22Rv1 (cell line): ENCODE measurements around the gene PLK5.
"Not testable (repeated sequence)": the region's sequence is repeated elsewhere in the genome, so short reads cannot be mapped to it uniquely, and the experiment has no call there.

ENCODE experiments used
- H3K27ac ChIP-seq: fragments of 450-650 bp; 2 replicates; pipeline ENCODE4 v1.5.1; 2017
- ZFX ChIP-seq: fragments of 450-650 bp; IDR thresholded peaks from 2 replicates; pipeline ENCODE4 v1.6.1; 2017; ENCODE audit warnings: antibody characterized with exemption, borderline replicate concordance
- TF ChIP-seq, protein P1 (sequence below): fragments of 450-650 bp; IDR thresholded peaks from 2 replicates; pipeline ENCODE4 v1.5.1; 2017; ENCODE audit warnings: mild to moderate bottlenecking

PLK5 gene

DNA sequence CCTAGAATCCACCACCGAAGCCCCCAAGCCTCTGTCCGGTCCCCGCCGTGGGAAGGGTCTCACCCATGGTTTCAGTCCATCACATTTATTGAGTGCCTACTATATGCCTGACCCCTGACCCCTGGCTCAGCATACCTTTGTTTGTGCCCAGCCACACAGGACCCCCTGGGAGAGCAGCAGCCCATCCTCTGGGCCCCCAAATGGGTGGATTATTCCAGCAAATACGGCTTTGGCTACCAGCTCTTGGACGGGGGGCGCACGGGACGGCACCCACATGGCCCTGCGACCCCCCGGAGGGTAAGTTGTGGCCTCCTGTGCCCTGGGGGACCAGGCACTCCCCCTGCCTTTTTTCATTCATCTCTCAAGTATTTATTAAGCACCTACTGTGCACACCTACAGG is 7.7 kb downstream of the PLK5 start:
- TF ChIP-seq ZFX = no peak
- TF ChIP-seq, protein P1, sequence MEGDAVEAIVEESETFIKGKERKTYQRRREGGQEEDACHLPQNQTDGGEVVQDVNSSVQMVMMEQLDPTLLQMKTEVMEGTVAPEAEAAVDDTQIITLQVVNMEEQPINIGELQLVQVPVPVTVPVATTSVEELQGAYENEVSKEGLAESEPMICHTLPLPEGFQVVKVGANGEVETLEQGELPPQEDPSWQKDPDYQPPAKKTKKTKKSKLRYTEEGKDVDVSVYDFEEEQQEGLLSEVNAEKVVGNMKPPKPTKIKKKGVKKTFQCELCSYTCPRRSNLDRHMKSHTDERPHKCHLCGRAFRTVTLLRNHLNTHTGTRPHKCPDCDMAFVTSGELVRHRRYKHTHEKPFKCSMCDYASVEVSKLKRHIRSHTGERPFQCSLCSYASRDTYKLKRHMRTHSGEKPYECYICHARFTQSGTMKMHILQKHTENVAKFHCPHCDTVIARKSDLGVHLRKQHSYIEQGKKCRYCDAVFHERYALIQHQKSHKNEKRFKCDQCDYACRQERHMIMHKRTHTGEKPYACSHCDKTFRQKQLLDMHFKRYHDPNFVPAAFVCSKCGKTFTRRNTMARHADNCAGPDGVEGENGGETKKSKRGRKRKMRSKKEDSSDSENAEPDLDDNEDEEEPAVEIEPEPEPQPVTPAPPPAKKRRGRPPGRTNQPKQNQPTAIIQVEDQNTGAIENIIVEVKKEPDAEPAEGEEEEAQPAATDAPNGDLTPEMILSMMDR = no peak

DNA sequence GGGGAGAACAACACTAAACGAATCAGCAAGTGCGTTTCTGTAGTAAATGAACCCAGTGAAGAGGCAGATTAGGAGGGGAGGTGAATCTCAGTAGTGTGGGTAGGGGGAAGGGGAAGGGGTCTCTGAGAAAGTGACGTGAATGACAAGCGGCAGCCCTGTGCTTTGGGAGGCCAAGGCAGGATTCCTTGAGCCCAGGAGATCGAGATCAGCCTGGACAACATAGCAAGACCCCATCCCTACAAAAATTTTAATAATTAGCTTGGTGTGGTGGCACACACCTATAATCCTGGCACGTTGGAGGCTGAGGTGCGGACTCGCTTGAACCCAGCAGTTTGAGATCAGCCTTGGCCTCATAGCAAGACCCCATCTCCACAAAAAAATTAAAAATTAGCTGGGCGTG is 8.1 kb downstream of the PLK5 start:
- TF ChIP-seq ZFX = no peak
- TF ChIP-seq, protein P1 = no peak
- no peak overlapping the region for H3K27ac ChIP-seq

More for the DNA sequence above, 7.7 kb downstream of the PLK5 start:
- no peak overlapping the region for H3K27ac ChIP-seq

DNA sequence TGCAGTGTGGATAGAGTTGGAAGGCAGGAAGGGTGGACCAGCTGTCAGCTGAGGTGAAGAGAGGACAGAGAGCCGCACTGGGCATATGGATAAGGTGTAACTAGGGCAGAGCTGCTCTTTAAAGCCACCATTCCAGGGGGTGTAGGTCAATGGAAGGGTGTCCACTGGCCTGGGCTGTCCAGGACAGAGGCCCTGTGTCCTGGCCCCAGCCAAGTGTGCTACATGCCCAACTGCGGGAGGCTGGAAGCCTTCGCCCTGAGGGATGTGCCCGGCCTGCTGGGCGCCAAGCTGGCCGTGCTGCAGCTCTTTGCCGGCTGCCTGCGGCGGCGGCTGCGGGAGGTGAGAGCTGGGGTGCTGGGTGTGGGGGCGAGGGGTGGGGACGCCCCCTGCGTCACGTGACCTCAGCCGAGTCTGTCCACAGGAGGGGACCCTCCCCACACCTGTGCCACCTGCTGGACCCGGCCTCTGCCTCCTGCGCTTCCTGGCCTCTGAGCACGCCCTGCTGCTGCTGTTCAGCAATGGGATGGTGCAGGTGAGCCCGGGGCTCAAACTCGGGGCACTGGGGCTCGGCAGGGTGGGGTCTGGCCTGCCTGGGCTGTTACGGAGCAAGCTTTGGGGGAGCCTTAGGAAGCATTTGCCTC is 9.8 kb downstream of the PLK5 start:
- TF ChIP-seq ZFX = no peak
- TF ChIP-seq, protein P1 = no peak

DNA sequence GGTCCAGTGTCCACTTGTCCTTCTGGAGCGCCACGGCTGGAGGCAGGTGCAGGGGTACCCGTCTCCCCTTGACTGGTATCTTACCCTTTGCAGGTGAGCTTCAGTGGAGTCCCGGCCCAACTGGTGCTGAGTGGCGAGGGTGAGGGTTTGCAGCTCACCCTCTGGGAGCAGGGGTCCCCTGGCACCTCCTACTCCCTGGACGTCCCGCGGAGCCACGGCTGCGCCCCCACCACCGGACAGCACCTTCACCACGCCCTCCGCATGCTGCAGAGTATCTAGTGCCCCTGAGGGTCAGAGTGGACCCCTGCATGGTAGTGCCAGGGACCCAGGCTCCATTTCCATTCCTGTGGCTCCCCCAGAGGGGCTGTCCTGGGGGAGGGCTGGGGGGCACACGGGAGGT is 11.1 kb downstream of the PLK5 start:
- no peak overlapping the region for H3K27ac ChIP-seq
- TF ChIP-seq, protein P1 = no peak
- no peak for TF ChIP-seq ZFX

More for the DNA sequence above, 9.8 kb downstream of the PLK5 start:
- no peak overlapping the region for H3K27ac ChIP-seq

DNA sequence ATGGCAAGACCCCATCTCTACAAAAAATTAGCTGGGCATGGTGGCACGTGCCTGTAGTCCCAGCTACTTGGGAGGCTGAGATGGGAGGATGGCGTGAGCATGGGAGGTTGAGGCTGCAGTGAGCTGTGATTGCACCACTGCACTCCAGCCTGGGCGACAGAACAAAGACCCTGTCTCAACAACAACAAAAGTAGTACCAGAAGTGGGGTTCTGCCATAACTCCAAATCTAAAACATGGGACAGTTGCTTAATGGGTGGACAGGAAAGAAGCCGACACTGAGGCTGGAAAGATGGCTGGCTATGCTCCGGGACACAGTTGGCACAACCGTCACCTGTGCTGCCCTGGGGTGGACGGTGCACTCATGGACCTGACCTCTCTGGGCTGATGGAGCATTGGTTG is 11.8 kb downstream of the PLK5 start:
- not testable (repeated sequence) for H3K27ac ChIP-seq

DNA sequence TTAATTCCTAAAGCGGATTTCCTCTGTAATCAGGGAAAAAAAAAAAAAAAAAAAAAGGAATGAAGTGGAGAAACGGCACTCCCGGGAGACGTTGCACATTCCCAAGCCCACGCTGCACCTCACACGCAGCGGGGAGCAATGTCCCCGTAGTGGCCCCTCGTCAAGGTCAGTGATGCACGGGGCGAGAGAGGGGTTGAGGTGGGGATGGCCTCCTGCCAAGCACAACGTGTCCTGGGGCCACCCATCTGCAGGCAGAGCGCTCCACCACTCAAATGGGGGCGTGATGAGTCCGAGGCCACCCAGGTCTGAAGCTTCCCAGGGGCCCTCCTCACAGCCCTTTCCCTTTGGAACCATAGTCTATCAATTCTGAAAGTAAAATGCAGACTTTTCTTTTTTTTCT is 15.1 kb downstream of the PLK5 start:
- H3K27ac ChIP-seq = no peak overlapping the region
- TF ChIP-seq, protein P1 = no peak
- no peak for TF ChIP-seq ZFX

DNA sequence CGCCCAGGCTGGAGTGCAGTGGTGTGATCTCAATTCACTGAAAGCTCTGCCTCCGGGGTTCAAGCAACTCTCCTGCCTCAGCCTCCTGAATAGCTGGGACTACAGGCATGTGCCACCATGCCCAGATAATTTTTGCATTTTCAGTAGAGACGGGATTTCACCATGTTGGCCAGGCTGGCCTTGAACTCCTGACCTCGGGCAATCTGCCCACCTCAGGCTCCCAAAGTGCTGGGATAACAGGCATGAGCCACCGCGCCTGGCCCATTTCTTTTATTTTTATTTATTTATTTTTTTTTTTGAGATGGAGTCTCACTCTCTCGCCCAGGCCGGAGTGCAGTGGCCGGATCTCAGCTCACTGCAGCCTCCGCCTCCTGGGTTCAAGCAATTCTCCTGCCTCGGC is 15.9 kb downstream of the PLK5 start:
- H3K27ac ChIP-seq = not testable (repeated sequence)

DNA sequence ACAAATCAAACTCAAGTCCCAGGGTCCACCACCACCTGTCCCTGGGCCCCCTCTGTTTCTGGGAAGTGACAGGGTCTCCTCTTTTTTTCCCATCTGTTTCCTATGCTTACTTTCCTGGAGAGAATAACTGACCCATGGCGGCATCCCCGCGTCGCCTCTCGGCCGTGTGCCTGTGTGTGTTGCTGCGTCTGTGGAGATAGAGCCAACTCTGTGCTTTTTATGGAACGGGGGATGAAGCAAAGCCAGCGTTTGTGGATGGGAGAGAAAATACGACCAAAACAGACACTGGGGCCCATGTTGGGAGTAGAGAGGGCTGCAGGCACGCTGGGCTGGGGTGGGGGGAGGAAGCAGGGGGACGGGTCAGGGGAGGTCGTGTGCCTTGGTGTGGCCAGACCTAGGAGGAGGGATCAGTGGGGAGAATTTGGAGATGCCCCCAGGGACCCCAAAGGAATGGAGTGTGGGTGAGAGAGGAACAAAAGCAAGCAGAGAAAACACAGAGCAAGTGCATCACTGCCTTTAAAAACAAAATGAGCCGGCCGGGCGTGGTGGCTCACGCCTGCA is 16.6 kb downstream of the PLK5 start:
- no peak for TF ChIP-seq ZFX
- TF ChIP-seq, protein P1 = no peak
- H3K27ac ChIP-seq = no peak overlapping the region
